ENCODE results near the gene MYOG. TPM values are rescaled to one million over a fixed set of nuclear protein-coding genes. Genes with fewer than 3 reads are reported as not detected.

Gene MYOG
- total and polyA plus RNA-seq, 2 of the 13 experiments (the other 11 are each of a cell fraction or from before 2014, with no cell fraction given): not detected

DNA sequence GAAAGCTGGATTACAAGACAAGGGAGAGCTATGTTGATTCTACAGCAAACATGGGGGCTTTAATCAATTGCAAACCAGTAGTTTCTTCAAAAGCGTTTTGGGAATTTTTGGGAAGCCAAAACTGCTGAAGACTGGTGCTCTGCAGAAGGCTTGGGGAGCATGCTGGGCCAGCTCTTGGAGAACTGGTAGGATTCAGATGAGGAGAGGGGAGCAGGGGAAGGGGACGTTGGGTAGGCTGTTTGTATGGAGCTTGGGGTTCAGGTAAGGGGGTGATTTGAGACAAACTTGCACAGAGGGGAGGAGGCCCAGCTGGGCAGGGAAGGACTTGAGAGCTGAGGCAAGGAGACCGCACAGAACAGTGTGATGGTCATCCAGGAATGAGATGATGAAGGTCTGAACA, 2.6 kb upstream of the MYOG start:
- no peak for TF ChIP-seq ZNF543 (CRISPR knock-in tag; IDR thresholded peaks at IDR 0.05)
- no peak for TF ChIP-seq TCF7 (IDR thresholded peaks at IDR 0.05; ENCODE audit: low read depth)
- no peak for TF ChIP-seq FOXA3 (CRISPR knock-in tag; IDR thresholded peaks at IDR 0.05)
- TF ChIP-seq ARID2 (CRISPR knock-in tag; IDR thresholded peaks at IDR 0.05; ENCODE audit: borderline replicate concordance): no peak
- no peak for TF ChIP-seq CBX1 (IDR thresholded peaks at IDR 0.05; ENCODE audit: low read depth)
- TF ChIP-seq PTBP1 (IDR thresholded peaks at IDR 0.05; ENCODE audit: low read depth, low read length, poor library complexity, severe bottlenecking): no peak
- TF ChIP-seq FOXM1 (CRISPR knock-in tag; IDR thresholded peaks at IDR 0.05): no peak
- TF ChIP-seq ZNF557 (CRISPR knock-in tag; IDR thresholded peaks at IDR 0.05): no peak
- Histone ChIP-seq H3K36me3 (replicated peaks in 1 of 2; ENCODE audit: control insufficient read depth in 1 of 2, insufficient read depth in 2 of 2, low read length in 2 of 2) (no peaks in the 10 kb centered on the region), H3K4me2 (ENCODE audit: low read depth, low read length) (no peak overlapping the region), H3K4me3 (replicated peaks in 1 of 3; ENCODE audit: insufficient read depth in 1 of 3, low read depth in 2 of 3, low read length in 3 of 3) (no peak overlapping the region), H4K20me1 (ENCODE audit: insufficient read depth, low read length) (no peaks in the 10 kb centered on the region), H3K79me2 (ENCODE audit: insufficient read depth, low read length) (no peaks in the 10 kb centered on the region), H3K4me1 (ENCODE audit: insufficient read depth, low read length) (no peaks in the 10 kb centered on the region), H3K27ac (ENCODE audit: extremely low read length, insufficient read depth, low read length) (no peak overlapping the region), H3K9me3 (ENCODE audit: low read length) (no peaks in the 10 kb centered on the region), H2AFZ (ENCODE audit: low read length) (no peak overlapping the region), H3K9ac (ENCODE audit: insufficient read depth, low read depth, low read length) (no peak overlapping the region), H3K27me3 (ENCODE audit: control insufficient read depth in 1 of 2, insufficient read depth in 2 of 2, low read length in 2 of 2) (peaks cover 5 to 14% of the 10 kb centered on the region in 2 experiments; a peak in 4 of 5 replicates)
- ATAC-seq: no peak
- POLR2A ChIA-PET: no interaction called here
- in situ Hi-C loops (cut with HindIII; ENCODE audit: extremely low pct_ligation_motif_present, low pct_unique_long_range_greater_than_20kb): no loop called here
- no peak for DNase-seq (ENCODE audit: low spot score)
- no TSS peak for BruUV-seq (replicated peaks)
- intact Hi-C loops (cut with micrococcal nuclease; ENCODE audit: unreplicated experiment): no loop called here
- no peak for FAIRE-seq
- 38% methylated on average over 3 of the region's 3 CpGs for WGBS (ENCODE audit: low lambda C conversion rate)
- CTCF ChIA-PET (ENCODE audit: low intra/inter-chr PET ratio, low total read pairs): no interaction called here

DNA sequence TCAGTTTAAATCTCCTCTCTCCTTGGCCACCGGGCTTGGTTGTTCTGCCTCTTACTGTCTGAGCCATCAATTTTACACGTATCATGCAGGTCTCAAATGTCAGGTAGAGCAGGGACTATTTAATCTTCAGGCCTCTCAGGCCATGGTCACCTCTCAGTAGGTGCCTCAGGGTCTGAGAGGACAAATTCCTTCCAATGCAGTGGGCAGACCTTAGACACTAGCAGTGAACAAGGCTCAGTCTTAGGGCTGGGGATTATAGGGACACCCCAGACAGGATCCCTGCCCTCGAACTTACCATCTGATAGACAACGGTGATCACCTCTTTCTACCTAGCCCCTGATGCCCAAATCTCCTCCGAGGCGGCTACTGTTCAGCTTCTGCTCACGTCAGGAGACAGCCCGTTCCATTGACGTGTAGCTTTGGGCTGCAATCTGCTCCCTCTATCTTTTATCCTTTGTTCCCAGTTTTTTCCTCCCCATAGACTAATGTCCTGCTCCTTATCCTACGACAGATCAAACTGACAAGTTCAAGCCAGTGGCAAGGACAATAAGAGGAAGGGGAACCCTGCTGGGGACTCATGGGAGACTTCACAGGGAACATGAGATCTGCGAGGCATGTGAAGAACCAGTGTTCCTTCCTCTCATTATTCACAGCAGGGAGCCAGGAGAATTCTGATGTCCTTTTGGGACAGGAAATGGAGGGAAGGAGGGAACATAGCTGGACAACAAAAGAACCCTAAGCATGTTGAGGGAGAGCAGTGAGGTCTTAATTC, 1.4 kb upstream of the MYOG start:
- intact Hi-C loops (cut with micrococcal nuclease; ENCODE audit: unreplicated experiment) (no loop called here), in situ Hi-C loops (cut with HindIII; ENCODE audit: extremely low pct_ligation_motif_present, low pct_unique_long_range_greater_than_20kb) (no loop called here)
- Histone ChIP-seq H3K4me1 (ENCODE audit: insufficient read depth, low read length) (no peaks in the 10 kb centered on the region), H2AFZ (ENCODE audit: low read length) (no peak overlapping the region), H4K20me1 (ENCODE audit: insufficient read depth, low read length) (no peaks in the 10 kb centered on the region), H3K9me3 (ENCODE audit: low read length) (no peaks in the 10 kb centered on the region), H3K9ac (ENCODE audit: insufficient read depth, low read depth, low read length) (no peak overlapping the region), H3K27ac (ENCODE audit: extremely low read length, insufficient read depth, low read length) (no peak overlapping the region), H3K27me3 (ENCODE audit: control insufficient read depth in 1 of 2, insufficient read depth in 2 of 2, low read length in 2 of 2) (peaks cover 7 to 22% of the 10 kb centered on the region in 2 experiments; a peak in 4 of 5 replicates), H3K79me2 (ENCODE audit: insufficient read depth, low read length) (no peaks in the 10 kb centered on the region), H3K4me3 (replicated peaks in 1 of 3; ENCODE audit: insufficient read depth in 1 of 3, low read depth in 2 of 3, low read length in 3 of 3) (no peak overlapping the region), H3K4me2 (ENCODE audit: low read depth, low read length) (no peak overlapping the region), H3K36me3 (replicated peaks in 1 of 2; ENCODE audit: control insufficient read depth in 1 of 2, insufficient read depth in 2 of 2, low read length in 2 of 2) (no peaks in the 10 kb centered on the region)
- BruUV-seq (replicated peaks): no TSS peak
- DNase-seq (ENCODE audit: low spot score) (no peak), ATAC-seq (no peak), FAIRE-seq (no peak)
- WGBS (ENCODE audit: low lambda C conversion rate): 51% methylated on average over 9 of the region's 11 CpGs
- POLR2A ChIA-PET: no interaction called here
- CTCF ChIA-PET (ENCODE audit: low intra/inter-chr PET ratio, low total read pairs): no interaction called here
- TF ChIP-seq IKZF5 (CRISPR knock-in tag; IDR thresholded peaks at IDR 0.05) (no peak), KDM6A (CRISPR knock-in tag; IDR thresholded peaks at IDR 0.05; ENCODE audit: low read depth) (no peak), JARID2 (CRISPR knock-in tag; IDR thresholded peaks at IDR 0.05; ENCODE audit: insufficient replicate concordance) (no peak), BORCS8-MEF2B (CRISPR knock-in tag; IDR thresholded peaks at IDR 0.05) (no peak), ZNF276 (CRISPR knock-in tag; IDR thresholded peaks at IDR 0.05; ENCODE audit: low read depth) (no peak), REL (CRISPR knock-in tag; conservative IDR thresholded peaks at IDR 0.05) (no peak), KLF9 (CRISPR knock-in tag; IDR thresholded peaks at IDR 0.05; ENCODE audit: low read depth) (no peak), SP4 (CRISPR knock-in tag; IDR thresholded peaks at IDR 0.05) (no peak), ZFP36L2 (CRISPR knock-in tag; IDR thresholded peaks at IDR 0.05) (no peak), MTA1 (CRISPR knock-in tag; IDR thresholded peaks at IDR 0.05; ENCODE audit: borderline replicate concordance) (no peak)
